ENCODE data around the gene GNAI3.

DNA sequence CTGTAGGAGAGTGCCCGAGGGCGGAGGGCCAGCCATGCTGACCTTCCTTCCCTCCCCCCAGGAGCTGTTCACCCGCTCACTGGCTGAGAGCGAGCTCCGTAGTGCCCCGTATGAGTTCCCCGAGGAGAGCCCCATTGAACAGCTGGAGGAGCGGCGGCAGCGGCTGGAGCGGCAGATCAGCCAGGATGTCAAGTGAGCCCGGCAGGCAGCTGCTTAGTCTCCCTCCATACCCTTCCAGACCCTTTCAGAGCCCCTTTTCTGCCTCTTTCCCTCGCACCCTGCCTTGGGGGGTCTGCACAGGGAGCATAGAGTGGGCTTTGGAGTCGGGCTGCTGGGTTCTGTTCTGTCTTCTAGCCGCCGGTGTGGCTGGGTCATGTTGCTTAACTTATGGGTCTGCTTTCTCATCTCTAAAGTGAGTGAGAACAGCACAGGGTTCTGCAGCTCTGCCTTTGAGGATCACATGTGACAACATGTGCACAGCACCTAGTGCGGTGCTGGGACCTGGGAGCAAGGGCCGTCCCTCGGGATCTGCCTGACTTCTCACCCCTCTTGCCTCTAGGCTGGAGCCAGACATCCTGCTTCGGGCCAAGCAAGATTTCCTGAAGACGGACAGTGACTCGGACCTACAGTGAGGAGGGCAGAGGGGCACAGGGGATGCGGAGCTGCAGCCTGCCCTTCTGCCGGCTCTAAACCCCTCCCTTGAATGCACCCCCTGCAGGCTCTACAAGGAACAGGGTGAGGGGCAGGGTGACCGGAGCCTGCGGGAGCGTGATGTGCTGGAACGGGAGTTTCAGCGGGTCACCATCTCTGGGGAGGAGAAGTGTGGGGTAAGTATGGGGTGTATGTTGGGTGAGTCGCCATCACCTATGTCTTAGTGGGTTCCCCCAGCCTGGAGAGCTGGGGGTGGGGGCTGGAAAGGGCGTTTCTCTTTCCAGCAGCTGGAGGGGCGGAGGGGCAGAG is 77.5 kb downstream of the GNAI3 start:
- TF ChIP-seq KDM4A (IDR thresholded peaks at IDR 0.05; ENCODE audit: low read depth, low read length, severe bottlenecking) (no peak), EP300 (IDR thresholded peaks at IDR 0.05; ENCODE audit: borderline replicate concordance in 1 of 2, low read depth in 2 of 2, low read length in 2 of 2) (no peak), TAF1 (IDR thresholded peaks at IDR 0.05; ENCODE audit: low read depth, low read length) (no peak), TEAD4 (IDR thresholded peaks at IDR 0.05; ENCODE audit: low read depth, low read length) (no peak), POLR2A (IDR thresholded peaks at IDR 0.05; ENCODE audit: control extremely low read depth in 1 of 2, low read depth in 2 of 2, low read length in 2 of 2) (no peak), ZNF274 (IDR thresholded peaks at IDR 0.05; ENCODE audit: borderline replicate concordance, extremely low read depth, low read length) (no peak), YY1 (IDR thresholded peaks at IDR 0.05; ENCODE audit: low read depth, low read length) (no peak), CTCF (IDR thresholded peaks at IDR 0.05; ENCODE audit: control extremely low read depth in 1 of 3, insufficient read depth in 1 of 3, low read depth in 1 of 3, low read length in 3 of 3) (peak in 1 of 3 experiments; percentile 11; a peak in 1 of 4 replicates), RFX5 (IDR thresholded peaks at IDR 0.05; ENCODE audit: borderline replicate concordance, low read depth, low read length) (no peak)

Data from H1 (cell line).